HG03575 (cell line): ENCODE results near the gene OR1J1.

ENCODE experiments used
- ATAC-seq: cut with Tn5 transposase; IDR thresholded peaks from one replicate; pipeline ENCODE4 v1.9.1; 2021; ENCODE audit not compliant: unreplicated experiment, insufficient number of reproducible peaks, low FRiP score; ENCODE audit errors: extremely low read depth

The OR1J1 gene, protein sequence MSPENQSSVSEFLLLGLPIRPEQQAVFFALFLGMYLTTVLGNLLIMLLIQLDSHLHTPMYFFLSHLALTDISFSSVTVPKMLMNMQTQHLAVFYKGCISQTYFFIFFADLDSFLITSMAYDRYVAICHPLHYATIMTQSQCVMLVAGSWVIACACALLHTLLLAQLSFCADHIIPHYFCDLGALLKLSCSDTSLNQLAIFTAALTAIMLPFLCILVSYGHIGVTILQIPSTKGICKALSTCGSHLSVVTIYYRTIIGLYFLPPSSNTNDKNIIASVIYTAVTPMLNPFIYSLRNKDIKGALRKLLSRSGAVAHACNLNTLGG

DNA sequence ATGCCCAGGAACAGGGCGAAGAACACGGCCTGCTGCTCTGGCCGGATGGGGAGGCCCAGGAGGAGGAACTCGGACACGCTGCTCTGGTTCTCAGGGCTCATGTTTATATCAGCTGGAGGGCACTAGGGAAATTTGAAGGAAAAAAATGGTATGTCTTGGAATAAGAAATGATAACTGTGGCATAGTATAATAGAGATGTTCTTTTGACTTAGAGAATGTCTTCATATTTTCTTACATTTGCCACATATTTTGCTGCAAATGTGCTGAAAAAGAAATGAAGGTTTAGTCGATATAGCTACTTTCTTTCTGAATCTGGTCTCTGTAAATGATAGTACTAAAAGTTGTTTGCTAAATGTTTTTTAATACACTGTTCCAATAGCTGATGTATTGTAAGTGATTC is at the start of gene OR1J1:
OR1J1 (minus strand) TSS at position 101 of the 400 bp plus-strand sequence; CDS start at position 101, 0 bp downstream.
- ATAC-seq = no peak

DNA sequence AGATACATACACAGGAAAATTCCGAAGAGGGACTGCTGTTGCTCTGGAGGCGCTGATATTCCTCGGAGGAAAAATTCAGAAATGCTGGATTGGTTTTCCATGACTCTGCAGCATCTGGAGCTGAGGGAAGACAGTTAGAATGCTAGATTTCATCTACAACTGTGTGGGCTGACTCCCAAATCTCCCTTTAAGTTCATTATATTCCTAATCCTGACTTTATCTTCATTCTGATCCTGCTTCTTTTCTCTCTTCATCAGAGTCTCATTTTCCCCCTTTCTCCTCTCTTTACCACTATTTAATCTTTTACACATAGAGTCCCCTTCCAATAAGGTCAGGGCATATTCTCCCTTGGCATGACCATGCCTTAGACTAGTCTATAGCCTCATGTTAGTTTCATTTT is 49.5 kb upstream of the OR1J1 start, which contains the start of gene OR1N1:
OR1N1 (minus strand) TSS at position 101 of the 400 bp plus-strand sequence; CDS start at position 101, 0 bp downstream.
- ATAC-seq = no peak

DNA sequence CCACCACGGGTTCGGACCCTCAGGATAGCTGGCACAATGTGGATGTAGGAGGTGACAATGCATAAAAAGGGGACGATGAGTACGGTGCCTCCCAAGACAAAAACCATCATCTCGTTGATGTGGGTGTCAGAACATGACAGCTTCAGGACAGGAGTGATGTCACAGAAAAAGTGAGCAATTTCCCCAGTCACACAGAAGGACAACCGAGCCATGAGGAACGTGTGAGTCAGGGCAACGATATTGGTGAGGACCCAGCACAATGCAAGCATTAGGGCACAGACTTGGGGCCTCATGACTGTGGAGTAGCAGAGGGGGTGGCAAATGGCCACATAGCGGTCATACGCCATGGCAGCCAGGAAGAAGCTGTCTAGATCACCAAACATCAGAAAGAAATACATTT is 48.9 kb upstream of the OR1J1 start:
- ATAC-seq = no peak

DNA sequence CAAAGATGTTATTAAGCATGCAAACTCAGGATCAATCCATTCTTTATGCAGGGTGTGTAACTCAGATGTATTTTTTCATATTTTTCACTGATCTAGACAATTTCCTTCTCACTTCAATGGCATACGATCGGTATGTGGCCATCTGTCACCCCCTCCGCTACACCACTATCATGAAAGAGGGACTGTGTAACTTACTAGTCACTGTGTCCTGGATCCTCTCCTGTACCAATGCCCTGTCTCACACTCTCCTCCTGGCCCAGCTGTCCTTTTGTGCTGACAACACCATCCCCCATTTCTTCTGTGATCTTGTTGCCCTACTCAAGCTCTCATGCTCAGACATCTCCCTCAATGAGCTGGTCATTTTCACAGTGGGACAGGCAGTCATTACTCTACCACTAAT is 41.6 kb upstream of the OR1J1 start:
- ATAC-seq = no peak

DNA sequence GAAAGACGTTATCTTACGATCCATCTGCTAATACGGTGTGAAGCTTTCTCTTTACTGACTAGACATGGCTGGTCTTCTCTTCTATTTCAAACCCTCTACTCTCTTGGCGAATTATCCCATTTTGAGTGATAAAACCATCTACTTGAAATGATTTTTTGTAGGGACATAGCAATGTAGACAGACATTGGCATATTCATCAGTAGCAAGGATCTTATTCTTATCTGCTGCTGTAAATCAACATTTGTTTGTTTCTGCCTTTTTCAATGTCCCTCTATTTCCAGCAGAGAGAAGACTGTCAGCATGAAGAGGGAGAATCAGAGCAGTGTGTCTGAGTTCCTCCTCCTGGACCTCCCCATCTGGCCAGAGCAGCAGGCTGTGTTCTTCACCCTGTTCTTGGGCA is 41.1 kb upstream of the OR1J1 start, which contains the start of gene OR1J4:
OR1J4 (plus strand) TSS at position 301 of the 400 bp plus-strand sequence; CDS start at position 301, 0 bp downstream.
- no peak for ATAC-seq

DNA sequence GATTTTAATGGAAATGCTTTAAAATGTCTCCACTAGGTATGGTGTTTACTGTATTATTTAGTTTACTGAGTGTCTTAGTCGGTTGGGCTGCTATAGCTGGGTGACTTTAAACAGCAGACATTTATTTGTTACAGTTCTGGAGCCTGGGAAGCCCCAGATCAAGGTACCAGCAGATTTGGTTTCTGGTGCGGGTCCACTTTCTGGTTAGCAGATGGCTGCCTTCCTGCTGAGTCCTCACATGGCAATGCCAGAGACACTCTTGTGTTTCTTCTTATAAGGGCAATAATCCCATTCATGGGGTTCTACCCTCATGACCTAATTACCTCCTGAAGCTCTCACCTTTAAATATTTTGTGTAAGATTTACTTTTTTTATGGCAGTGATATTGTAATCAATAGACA is 40.5 kb upstream of the OR1J1 start:
- ATAC-seq = no peak

DNA sequence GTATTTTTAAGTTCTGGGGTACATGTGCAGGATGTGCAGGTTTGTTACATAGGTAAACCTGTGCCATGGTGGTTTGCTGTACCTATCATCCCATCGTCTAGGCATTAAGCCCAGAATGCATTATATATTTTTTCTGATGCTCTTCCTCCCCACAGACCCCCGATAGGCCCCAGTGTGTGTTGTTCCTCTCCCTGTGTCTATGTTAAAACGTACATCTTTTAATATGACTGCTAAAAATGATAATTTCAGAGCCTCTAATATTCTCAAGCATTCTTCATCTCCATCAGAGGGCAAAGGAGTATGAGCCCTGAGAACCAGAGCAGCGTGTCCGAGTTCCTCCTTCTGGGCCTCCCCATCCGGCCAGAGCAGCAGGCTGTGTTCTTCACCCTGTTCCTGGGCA is 32.8 kb upstream of the OR1J1 start, which contains the start of gene OR1J2:
OR1J2 (plus strand) TSS at position 301 of the 400 bp plus-strand sequence; CDS start at position 301, 0 bp downstream.
- no peak for ATAC-seq

DNA sequence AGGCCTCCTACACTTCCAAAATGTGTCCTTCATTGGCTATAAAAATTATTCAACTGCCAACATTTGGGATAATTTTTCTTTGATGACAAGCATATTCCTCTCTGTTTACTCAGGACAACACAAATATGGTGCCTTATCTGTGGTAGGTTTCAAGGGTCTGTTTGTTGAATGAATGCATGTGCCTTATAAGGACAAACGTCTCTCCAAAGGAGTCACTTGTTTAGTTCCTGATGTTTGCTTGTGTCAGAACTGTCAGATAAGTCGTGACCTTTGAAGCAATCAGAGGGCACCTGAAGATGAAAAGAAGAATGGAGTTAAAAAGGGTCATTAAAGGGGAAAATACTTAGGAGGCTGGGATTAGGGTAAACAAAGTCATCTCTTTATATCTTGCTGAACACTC is 29.2 kb upstream of the OR1J1 start:
- ATAC-seq = no peak

DNA sequence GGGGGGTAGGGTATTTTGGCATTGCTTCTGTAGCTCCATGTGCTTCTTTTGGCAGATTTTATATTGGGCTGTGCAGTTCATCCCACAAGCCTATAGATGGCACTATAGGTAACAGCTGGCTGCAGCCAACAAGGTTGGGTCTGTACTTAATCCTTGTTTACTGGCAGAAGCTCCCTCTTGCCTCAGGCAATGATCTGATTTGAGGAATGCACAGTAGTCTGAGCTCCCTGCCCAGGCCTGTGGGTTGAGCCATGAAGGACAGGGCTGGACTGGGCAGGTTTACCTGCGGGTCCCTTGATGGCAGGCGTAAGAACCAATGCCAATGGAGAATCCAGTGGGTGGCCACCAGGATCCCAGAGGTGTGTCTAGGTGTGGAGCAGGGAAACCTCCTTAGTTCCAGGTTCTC is 21.2 kb upstream of the OR1J1 start:
- ATAC-seq = no peak

DNA sequence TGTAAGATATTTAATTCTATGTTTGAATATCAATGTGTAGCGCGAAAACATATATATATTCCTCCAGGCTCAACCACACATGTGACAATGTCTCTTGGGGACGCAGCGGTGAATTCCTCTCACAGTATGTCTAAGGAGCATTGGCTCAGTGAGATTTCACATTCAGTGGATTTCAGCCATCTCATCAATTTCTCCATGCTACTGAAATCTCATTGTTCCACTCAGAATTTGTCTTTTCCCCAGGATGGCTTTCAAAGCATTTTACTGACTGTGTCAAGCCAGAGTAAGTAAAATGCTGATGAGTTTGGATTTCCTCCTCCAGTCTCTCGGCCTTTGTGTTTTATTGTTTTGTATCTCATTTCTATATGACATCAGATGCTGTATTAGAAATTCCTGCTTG is 1.3 kb upstream of the OR1J1 start:
- ATAC-seq = no peak

DNA sequence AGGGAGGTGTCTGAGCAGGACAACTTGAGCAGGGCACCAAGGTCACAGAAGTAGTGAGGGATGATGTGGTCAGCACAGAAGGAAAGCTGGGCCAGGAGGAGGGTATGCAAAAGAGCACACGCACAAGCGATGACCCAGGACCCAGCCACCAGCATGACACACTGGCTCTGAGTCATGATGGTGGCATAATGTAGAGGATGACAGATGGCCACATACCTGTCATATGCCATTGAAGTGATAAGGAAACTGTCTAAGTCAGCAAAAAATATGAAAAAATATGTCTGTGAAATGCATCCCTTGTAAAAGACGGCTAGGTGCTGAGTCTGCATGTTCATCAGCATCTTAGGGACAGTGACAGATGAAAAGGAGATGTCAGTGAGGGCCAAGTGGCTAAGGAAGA is 380 bp downstream of the OR1J1 start:
- no peak for ATAC-seq

DNA sequence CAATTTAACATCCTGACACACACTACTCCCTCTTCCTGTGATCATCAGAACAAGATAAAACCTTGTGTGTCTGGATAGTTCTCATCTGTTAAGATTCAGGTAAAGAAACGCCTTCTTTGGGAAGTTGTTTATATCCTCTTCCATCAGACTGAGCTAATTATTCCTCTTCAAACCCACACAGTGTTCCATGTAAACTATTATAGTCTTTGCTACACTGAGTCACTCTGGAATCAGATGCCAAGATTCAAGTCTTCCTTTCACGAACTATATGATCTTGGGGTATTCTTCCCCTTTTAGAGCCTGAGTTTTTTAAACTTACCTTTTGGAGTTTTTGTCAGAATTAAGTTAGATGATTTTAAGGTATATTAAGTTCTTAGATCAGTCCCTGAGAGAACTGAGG is 2.0 kb downstream of the OR1J1 start:
- ATAC-seq = no peak

DNA sequence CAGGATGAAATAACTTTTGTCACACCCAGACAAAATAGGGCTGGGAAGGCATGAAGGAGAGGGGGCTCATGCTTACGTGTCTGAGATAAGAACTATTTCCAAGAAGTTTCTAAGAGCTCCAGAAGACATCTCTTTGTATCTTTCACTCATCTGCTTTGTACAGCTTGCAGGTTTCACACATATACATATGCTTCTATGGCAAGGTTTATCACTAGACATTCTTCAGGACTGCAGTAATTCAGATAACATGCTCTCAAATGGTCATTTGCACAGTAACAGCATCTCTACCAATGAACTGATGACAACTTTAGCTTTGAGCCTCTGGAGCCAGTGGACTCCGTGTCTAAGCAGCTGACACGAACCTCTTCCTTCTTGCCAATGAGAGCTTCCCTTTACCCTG is 3.2 kb downstream of the OR1J1 start:
- ATAC-seq = no peak

DNA sequence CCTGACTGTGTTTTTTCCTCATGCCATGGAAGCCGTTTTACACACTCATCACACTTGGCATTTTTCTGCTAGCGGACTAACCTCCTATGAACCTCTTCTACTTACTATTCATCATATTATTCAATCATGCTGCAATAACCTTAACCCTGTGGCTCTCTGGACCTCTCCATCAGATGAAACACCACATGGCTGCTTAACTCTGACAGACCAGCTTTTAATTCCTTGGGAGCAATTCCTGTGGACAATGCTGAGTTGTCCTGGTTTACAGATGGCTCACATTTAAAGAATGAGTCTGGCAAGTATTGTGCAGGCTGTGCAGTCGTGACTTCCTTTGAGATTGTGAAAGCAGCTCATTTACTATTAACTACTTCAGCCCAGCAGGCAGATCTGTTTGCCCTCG is 9.0 kb downstream of the OR1J1 start:
- no peak for ATAC-seq

DNA sequence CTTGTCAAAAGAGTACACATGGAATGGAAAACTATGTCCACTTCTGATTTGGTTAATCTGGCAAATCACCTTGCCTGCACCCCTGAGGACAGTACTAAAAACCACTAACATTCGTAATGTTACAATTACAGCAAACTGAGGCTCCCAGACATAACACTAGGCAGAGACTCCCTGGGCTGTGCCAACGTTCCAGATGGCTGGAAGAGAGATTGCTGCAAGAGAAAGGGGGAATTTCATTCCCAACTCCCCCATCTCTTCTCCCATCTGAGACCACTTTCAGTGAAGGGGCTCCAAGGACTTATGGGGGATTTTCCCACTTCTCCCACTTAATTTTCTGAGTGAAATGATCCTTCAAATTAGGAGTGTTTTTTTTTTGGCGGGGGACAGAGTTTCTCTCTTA is 11.3 kb downstream of the OR1J1 start:
- no peak for ATAC-seq

DNA sequence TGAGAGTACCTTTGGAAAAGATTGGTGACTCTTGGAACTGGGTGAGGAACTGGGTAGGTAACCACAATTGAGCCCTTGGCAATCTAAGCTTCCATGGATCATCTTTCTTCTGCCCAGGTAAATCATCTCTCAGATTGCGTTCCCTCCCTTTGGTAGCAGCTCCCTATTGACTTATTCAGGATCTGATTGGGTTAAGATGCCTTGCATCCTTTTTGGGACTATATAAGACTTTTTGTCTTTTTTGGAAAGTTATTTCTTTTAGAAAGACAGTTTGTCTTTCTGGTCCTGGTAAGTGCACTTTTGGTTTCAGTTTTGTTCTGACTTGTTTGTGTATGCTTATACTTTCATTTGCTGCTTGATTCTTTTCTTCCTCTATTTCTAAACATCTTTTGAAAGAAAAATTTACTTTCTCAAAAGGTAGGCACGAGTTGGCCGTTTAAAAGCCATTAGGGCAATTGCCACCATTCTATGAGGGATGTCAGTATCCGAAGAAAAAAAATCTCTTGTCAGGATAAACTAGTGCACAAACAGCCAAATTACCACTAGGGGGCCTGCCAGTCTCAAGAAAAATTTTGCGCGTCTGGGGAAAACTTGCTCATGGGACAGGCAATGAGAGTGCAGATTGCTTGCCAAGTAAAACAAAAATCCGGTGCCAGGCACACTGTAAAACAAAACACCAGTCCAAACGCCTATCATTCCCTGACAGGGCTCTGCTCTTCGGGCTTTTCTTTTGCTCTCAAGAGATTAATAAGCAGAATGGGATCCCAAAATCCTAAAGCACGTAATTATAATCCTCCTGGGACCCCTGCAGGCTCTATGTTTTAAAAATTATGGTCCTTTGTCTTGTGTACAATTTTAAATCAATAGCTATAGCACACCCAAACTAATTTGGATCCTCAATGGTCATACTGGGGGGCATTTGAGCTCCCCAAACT is 12.8 kb downstream of the OR1J1 start:
- no peak for ATAC-seq

DNA sequence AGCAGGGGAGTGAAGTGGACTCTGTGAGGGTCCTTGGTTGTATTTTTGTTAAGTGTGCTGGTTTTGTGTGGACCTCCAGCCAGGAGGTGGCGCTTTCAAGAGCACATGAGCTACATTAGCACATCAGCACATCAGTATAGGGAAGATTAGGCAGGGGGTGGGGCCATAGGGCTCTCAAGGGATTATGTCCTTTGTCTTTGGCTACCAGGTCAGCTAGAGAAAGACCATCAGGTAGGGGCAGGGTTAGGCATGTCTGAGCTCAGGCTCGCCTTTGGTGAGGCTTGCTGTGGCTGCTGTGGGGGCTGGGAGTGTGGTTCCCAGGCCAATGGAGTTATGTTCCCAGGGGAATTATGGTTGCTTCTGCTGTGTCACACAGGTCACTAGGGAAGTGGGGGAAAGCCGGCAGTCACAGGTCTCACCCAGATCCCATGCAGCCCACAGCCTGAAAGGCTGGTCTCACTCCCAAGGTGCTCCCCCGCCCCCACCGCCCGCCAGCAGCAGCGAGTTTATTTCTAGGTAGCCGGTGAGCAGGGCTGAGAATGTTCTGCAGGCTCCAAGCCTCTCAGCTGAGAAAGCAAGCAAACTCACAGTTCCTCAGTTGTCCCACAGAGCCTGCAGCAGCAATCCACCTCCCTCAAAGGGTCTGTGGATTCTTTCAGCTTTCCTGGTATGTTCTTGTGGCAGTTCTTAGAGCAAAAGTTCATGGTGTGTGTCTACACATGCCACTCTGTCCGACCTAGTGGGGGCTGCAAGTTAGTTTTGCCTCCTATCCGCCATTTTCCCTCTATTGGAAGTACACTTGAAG is 13.7 kb downstream of the OR1J1 start:
- ATAC-seq = no peak

DNA sequence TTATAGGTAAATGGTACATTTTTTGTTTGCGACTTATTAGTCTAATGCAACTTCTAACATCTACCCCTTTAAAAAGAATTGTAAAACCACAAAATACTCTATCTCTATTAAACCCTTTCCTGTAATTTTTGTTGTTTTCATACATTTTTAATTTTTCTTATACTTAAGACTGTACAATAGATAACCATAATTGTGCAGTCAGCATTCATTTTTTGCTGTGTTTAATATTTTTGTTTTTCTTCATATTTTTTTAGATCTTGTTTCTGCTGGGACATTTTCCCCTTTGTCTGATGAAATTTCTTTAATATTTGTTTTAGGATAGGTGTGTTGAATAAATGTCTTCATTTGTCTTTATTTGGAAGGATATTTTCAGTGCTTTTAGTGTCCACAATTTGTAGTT is 19.9 kb downstream of the OR1J1 start:
- no peak for ATAC-seq

DNA sequence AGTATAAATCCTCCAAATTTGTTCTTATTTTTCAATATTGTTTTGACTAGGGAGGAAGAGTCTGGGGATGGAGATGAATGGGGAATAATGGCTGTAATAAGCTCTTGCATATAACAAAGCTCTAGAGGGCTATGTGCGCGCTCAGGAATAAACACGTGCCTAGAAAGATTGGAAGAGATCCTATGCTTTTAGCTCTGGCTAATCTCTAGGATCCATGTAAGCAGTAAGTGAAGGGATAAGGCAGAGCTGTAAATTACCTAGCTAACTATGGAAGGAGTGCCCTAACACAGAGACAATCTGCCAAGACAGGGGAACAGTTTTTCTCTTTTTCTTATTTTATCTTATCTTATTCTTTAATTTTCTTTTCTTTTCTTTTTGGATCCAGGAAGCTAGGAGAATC is 21.6 kb downstream of the OR1J1 start:
- ATAC-seq = no peak
